HG03571 (cell line): ENCODE measurements around the gene CD226.
"Not testable (repeated sequence)": the region's sequence is repeated elsewhere in the genome, so short reads cannot be mapped to it uniquely, and the experiment has no call there.

Experiments used
- ATAC-seq: cut with Tn5 transposase; IDR thresholded peaks from one replicate; pipeline ENCODE4 v1.9.1; 2021; ENCODE audit not compliant: unreplicated experiment

Gene CD226

DNA sequence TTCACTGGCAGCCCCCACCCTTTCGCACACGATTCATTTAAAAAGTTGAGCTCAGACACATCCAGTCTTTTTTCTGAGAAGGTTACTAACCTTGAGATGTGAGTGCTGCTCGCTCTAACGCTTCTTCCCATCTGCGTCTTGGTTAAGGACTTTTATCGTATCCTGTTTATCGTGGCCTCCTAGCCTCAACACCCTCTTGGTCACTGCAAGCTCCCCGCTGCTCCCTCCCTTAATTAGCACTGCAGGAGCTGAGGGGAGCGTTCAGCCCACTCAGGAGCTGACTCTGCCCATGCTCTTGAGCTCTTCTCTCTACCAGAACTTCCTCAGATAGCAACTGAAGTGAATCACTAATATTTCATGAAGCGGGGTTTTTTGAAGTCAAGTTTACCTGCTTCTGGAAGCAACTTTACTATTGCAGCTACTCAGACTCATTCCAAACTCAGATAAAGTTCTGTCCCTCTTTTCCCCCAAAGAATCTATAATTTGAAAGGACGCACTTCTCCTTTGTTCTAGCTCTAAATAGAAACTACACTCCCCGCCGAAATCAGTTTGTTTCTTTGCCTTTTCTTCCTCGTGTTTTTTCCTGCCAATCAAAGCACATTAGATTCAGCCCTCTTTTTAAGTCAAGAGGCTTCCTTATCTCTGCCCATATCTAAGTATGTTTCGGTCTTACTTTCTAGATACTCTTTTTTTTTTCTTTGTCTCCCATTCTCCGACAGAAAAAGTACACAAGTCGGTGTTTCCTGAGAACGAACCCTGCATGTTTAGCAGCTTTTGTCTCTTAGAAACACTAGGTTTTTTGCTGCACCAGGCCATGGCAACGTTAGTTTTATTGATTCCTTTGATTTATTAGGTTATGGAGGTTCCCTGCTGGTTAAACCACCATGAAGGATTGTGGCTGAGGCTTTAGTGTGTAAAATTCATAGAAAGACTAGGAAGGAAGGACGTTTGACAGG lies 9.3 kb upstream of the CD226 start:
- ATAC-seq: no peak

- peak; percentile 36 for ATAC-seq
Measured at GRCh38 chr18:69956057-69956456, 8.4 kb upstream of the CD226 start.

DNA sequence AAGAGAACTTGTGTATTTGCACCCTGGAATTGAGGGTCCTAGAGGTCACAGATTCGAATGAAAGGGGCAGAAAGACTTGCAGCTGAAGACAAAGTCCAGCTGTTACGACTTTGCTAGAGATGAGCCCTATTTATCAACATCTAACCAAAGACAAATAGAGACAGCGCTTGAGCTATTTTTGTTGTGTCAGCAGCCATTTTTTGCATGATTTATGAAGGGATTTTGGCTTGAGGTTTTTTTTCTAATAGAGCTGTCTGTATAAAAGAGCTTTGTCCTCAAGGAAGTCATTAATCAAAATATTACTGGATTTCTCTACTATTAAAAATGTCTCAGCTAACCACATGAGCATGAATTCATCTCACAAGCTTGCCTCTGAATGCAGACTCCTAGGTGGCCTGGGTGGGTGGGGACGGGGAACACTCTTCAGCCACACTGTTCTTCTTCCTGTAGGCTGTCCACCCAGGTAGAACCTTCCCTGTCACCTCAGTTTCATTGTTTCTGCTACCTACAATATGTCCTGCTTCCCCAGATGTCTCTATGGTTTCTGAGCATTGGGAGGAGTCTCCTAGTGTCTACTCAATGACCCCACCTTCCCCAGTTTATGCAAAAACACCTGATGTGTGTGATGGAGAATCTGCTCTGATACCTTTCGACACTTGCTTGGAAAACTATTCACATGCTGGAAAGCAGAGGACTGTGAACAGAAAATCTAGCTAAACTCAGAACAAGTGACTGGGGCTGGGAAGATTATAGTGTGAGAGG lies 7.2 kb upstream of the CD226 start:
- no peak for ATAC-seq

DNA sequence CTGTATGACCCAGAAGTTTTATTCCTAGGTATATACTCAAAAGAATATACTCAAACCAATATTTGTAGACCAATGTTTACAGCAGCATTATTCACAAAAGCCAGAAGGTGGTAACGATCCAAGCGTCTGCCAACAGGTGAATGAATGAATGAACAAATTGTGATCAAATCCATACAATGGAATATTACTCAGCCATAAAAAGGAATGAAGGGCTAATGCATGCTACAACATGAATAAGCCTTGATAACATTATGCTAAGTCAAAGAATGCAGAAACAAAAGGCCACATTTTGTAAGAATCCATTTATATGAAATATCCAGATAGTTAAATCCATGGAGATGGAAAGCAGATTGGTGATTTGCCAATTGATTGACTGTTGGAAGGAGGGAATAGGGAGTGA lies 5.5 kb upstream of the CD226 start:
- no peak for ATAC-seq

DNA sequence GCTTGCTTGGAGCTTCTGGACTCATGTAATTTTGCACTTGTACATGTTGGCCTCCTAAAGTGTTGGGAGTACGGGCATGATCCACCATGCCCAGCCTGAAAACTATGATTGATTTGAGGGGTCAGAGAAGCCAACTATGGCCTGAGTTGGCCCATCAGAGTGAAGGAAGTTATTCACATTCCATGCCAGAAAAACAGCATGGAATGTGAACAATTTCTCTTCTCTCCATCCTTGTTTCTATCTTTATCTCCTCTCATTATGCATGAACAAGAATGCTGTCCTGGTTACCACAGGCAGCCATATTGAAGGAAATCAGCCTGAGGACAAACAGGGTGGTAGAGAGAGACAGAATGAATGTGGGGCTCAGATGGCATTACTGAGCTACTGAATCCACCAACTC lies 3.5 kb upstream of the CD226 start:
- ATAC-seq: no peak

DNA sequence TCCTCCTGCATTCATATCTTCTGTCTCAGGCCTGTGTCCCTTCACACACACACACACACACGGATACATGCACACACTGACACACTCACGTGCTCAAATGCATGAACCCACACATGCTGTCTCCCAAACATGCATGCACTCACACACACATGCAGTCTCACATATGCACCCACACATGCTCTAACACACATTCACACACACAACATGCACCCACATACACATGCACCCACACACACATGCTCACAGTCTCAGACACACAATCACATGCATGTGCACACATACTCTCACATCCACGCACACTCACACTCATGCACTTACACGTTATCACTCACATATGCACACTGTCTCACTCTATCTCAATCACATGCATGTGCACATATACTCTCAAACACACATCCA lies 1.9 kb upstream of the CD226 start:
- ATAC-seq: no peak

GRCh38 chr18:69948919-69949537 lies 1.4 kb upstream of the CD226 start:
- ATAC-seq: peak; percentile 97

DNA sequence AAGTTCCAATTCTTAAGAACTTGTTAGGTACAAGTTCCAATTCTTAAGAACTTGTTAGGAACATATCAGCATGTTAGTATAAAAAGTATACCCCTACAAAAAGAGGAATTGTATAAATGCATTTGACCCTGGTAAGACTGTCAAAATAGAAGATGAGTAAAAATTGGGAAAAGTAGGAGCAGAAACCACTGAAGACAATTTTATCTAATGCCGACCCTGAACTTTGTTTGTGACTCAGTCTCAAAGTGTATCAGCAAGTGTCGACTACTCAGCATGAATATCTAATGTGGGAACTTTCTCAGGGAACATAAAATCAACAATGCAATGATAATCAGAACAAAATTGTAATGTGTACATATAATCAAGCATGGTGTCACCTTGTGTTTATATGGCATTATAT lies 583 bp upstream of the CD226 start:
- ATAC-seq: no peak

DNA sequence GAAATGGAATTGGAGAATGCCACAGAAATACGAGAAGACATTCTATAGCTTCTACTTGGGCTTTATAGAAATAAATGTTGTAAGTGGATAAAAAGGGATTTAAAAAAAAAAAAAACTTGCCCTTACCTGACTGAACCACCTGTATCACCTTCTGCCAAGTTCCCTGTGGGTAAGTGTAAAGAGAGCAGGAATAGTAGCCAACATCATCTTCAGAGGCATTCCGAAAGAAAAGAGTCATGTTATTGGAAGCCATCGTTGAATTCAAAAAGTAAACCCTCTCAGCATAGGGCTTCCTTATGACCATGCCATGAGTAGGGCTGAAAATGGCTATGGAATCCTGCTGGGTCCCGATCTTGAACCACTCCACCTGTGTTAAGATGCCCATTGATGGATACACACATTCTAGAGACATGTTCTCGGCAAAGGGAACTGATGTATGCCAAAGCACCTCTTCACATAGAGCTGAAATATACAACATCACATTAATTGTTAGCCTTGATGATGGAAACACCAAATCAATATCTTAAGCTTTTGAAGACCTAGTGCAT lies 991 bp downstream of the CD226 start:
- ATAC-seq: no peak

GRCh38 chr18:69945220-69946114 lies 2.2 kb downstream of the CD226 start:
- no peak for ATAC-seq

DNA sequence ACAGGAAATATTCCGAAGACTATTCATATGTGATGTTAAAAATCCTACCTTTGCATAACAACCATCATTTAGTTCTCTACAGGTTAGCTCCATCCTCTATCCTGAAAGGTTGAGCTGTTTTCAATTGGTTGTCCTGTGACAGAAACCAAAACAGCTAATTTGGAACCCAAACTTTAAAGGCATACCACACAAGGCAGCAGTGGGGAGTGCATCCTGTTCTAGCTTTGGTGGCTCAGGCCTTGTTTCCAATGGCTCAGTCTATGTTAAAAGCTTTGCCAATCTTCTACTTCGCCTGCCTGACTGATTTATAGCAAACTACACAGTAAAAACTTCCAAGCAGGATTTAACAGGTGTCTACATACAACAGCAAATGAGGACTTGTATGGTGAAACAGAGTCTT lies 3.2 kb downstream of the CD226 start:
- ATAC-seq: no peak

GRCh38 chr18:69943021-69943420 lies 4.7 kb downstream of the CD226 start:
- no peak for ATAC-seq

GRCh38 chr18:69941183-69941582 lies 6.5 kb downstream of the CD226 start:
- ATAC-seq: no peak

DNA sequence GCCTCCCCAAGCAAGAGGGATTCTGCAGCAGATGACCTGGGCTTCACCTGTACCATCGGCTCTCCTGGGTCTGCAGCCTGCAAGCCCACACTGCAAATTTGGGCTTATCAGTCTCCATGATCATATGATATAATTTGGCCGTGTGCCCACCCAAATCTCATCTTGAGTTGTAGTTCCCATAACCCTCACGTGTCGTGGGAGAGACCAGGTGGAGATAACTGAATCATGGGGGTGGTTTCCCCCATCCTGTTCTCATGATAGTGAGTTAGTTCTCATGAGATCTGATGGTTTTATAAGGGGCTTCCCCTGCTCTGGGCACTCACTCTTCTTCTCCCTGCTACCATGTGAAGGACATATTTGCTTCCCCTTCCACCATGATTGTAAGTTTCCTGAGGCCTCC lies 7.9 kb downstream of the CD226 start:
- ATAC-seq: not testable (repeated sequence)

DNA sequence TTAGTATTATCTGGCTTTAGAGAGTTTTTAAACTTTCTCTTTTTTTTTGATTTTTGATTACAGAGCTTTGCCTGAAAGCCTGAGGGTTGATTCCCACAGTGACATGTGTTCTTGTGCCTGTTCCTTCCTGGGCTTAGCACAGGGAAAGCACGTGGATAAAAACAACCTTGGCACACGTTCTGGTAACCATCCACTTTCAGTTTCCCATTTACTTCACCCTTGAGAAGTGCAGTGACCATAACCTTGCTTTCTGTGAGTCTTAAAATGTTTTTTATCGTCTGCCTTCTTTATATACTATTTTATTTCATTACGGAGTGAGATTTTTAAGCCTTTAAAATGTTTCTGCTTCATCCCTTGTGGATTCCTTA lies 11.5 kb downstream of the CD226 start:
- peak; percentile 30 for ATAC-seq

GRCh38 chr18:69935319-69936190 lies 12.1 kb downstream of the CD226 start:
- ATAC-seq: peak; percentile 93

DNA sequence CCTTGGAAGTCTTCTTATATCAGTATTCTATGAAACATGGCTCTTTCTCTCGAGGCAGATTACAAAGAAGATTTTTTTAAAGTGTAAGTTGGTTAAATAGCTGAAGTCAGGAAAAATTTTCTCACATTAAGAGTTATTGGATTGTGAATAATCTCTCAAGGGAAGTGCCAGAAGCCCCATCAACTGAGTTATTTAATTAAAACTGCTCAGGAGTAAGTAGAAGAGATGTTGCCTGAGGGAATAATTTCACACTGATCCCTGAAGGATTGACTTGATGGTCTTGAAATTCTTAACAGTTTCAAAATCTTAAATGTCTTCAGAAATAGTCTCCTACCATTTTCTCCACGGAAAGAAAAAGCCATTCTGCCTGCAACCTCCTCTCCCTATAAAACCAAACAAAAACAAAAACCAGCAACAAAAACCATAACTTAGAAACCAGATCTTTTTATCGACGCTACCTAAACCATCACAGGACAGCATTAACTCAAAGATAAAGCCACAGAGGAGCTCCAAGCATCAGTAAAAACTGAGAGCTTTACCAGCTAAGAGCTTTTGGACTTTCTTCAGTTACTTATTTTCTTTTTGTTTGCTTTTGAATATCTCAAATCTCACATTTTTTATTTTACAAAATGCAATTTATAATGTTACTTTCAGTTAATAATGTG lies 12.9 kb downstream of the CD226 start:
- ATAC-seq: no peak

DNA sequence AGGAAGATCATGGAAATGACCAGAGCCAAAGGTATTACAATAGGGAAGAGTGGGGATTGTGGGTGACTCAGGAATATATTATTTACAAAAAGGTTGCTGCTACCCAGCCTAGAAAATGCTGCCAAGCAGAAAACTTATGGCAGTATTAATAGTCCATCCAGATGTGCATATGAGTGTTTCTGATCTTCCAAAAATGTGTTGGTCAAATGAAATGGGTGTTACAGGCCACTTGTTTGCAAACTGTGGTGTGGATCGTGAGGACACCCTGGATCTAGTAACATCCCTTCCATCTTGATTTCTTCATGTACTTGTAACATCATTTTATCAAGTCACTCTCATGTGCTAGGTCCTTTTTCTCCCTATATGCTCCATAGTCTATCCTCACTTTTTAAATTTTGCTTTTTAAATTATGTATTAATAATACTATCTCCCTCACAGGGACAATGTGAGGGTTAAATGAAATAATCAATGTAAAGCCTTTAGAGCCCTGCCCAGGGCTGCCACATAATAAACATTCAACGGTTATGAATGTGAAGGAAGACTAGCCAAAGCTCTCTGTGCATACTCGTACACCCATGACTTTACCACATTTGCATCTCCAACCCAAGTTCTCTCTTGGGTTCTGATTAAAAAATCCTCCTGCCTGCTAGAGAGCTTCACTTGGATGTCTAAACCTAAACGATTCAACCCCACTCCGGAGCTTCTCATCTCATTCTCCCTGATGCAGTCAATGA lies 18.5 kb downstream of the CD226 start:
- no peak for ATAC-seq
